ENCODE measurements around the gene PRR19.
"Not testable (repeated sequence)": the region's sequence is repeated elsewhere in the genome, so short reads cannot be mapped to it uniquely, and the experiment has no call there.

PRR19 gene

DNA sequence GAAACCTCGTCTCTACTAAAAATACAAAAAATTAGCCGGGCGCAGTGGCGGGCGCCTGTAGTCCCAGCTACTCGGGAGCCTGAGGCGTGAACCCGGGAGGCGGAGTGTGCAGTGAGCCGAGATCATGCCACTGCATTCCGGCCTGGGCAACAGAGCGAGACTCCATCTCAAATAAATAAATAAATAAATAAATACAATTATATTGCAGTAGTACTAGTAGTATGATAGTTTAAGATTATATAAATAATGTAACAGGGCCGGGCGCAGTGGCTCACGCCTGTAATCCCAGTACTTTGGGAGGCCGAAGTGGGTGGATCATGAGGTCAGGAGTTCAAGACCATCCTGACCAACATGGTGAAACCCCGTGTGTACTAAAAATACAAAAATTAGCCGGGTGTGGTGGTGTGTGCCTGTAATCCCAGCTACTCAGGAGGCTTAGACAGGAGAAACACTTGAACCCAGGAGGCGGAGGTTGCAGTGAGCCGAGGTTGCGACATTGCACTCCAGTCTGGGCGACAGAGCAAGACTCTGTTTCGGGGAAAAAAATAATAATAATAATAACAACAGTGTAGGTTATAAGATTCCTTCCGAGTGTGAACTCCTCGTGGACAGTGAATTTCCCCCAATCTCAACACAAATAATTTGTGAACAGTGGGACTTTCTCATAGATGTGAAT is 34.9 kb upstream of the PRR19 start:
- not testable (repeated sequence) for H3K36me3 ChIP-seq (ENCODE audit: control insufficient read depth, low read depth, low read length); H3K4me1 ChIP-seq (ENCODE audit: control insufficient read depth, low read depth, low read length); H3K9me3 ChIP-seq (ENCODE audit: control insufficient read depth, low read depth, low read length); H3K9ac ChIP-seq (ENCODE audit: low read length); H3K27me3 ChIP-seq (ENCODE audit: control insufficient read depth, insufficient read depth, low read length); H3K27ac ChIP-seq (ENCODE audit: low read length)
- peak overlapping the region; percentile 97 for H3K4me3 ChIP-seq (ENCODE audit: low read length)

GRCh38 chr19:42267644-42268141 is 34.2 kb upstream of the PRR19 start:
- H3K36me3 ChIP-seq (ENCODE audit: control insufficient read depth, low read depth, low read length) = no peaks in the 10 kb centered on the region
- H3K4me3 ChIP-seq (ENCODE audit: low read length) = peak overlapping the region; percentile 97
- peak overlapping the region; percentile 99 for H3K9ac ChIP-seq (ENCODE audit: low read length)
- H3K27ac ChIP-seq (ENCODE audit: low read length) = no peak overlapping the region
- no peaks in the 10 kb centered on the region for H3K27me3 ChIP-seq (ENCODE audit: control insufficient read depth, insufficient read depth, low read length)
- peaks cover 9% of the 10 kb centered on the region for H3K4me1 ChIP-seq (ENCODE audit: control insufficient read depth, low read depth, low read length)
- no peaks in the 10 kb centered on the region for H3K9me3 ChIP-seq (ENCODE audit: control insufficient read depth, low read depth, low read length)

DNA sequence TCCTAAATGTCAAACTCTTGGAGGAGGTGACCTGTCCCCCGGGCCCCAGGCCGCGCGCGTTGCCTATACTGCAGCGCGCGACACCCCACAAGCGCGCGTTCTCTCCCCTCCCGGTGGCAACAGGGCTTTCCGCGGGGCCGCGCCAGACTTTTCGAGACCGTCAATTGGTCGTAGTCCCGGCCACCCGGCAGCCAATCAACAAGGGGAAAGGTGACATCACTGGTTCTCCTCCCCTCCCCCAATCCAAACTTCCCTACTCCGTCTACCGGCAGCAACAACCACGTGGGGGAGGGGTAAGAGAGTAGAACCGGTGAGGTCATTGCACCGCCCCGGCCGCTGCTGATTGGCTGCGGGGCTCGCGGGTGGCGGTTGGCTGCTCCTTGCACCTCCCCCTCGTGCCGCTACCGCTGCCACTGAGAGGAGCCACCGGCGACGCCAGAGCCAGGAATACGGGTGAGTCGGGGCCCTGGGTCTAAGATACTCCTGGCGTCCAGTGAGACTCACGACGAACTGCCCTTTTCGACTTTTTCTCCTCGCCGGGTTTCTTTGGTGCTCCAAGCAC is 33.7 kb upstream of the PRR19 start:
- peak overlapping the region; percentile 97 for H3K4me3 ChIP-seq (ENCODE audit: low read length)
- H3K9ac ChIP-seq (ENCODE audit: low read length) = peak overlapping the region; percentile 99
- no peaks in the 10 kb centered on the region for H3K36me3 ChIP-seq (ENCODE audit: control insufficient read depth, low read depth, low read length)
- no peaks in the 10 kb centered on the region for H3K27me3 ChIP-seq (ENCODE audit: control insufficient read depth, insufficient read depth, low read length)
- peaks cover 9% of the 10 kb centered on the region for H3K4me1 ChIP-seq (ENCODE audit: control insufficient read depth, low read depth, low read length)
- H3K9me3 ChIP-seq (ENCODE audit: control insufficient read depth, low read depth, low read length) = no peaks in the 10 kb centered on the region
- H3K27ac ChIP-seq (ENCODE audit: low read length) = peak overlapping the region; percentile 100

DNA sequence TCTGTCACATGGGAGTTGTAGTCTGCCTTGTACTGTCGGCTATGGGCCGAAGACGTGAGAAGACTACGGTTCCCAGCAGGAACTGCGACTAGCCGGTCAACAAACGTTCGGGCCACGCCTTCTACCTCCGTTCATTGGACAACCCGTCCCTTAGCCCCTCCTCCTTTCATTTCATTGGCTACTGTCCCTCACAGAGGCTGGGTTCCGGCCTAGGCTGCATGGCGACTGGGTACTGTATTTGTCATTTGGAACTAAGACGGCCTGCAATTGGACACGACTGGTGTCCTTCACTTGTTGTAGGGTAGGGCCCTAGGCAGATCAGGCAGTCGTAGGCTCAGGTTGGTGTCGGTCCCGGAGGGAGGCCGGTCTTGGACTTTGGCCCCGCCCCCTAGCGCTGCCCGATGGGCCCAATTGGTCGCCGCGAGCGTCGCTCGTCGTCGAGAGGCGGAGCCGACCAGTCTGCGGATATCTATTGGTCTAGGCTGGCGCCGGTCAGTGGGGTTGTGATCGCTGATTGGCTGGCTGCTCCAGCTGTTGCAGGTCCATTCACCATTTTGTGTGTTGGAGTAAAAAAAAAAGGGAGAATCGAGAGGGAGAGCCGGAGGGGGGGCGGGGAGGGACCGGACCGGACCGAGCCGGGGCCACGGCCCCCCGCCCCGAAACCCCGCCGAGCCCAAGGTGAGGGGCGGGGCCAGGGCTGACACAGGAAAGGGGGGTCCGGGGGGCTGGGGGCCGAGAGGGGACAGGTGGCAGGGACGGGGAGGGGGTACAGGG is 33.0 kb upstream of the PRR19 start, which contains the start of gene CIC:
TSS of gene CIC (plus strand) at position 549 of the 774 bp plus-strand sequence. CDS start 2,532 bp downstream, outside the sequence.
- peak within 1 kb of the TSS; percentile 97 for H3K4me3 ChIP-seq (ENCODE audit: low read length)
- H3K4me1 ChIP-seq (ENCODE audit: control insufficient read depth, low read depth, low read length) = peaks cover 9% of the 10 kb centered on the region
- no peaks in the 10 kb centered on the region for H3K9me3 ChIP-seq (ENCODE audit: control insufficient read depth, low read depth, low read length)
- no peaks in the 10 kb centered on the region for H3K36me3 ChIP-seq (ENCODE audit: control insufficient read depth, low read depth, low read length)
- peak within 1 kb of the TSS; percentile 100 for H3K27ac ChIP-seq (ENCODE audit: low read length)
- peak within 1 kb of the TSS; percentile 99 for H3K9ac ChIP-seq (ENCODE audit: low read length)
- H3K27me3 ChIP-seq (ENCODE audit: control insufficient read depth, insufficient read depth, low read length) = no peaks in the 10 kb centered on the region

DNA sequence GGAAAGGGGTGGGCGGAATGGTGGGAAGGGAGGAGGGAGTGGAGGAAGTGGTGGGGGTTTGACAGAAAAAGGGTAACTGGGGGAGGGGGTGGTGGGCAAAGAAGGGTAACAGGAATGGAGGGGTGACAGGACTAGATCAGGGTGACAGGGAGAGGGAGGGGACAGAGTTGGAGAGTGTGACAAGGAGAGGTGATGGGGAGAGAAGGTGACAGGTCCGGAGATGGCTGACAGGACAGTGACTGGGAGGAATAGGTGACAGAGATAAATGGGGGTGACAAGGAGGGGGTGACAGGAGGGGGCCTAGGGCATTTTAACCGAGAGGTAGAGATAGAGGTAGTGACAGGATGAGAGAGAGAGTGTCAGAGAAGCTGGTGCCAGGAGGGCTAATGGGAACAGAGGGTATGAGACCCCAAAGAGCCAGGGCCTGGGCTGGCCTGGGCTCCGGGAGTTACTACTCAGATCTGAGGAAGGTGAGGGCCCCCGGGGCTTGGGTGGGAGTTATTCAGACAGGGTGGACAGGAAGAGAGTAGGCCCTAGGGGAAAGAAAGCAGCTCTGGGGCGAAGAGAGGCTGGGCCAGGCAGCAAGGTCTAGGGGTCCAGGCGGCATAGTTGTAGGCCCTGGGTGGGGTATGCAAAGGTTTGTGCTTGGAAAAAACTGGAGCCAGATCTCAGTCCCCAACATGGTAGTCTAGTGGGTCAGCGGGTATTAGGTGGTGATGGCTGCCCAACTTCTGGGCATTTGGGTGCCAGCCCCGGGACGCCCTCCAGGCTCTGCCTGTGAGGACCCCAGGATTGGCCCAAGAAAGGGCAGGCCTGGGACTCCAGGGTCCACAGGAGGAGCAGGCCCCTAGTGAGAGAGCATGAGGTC is 32.2 kb upstream of the PRR19 start:
- H3K4me1 ChIP-seq (ENCODE audit: control insufficient read depth, low read depth, low read length) = peaks cover 9% of the 10 kb centered on the region

DNA sequence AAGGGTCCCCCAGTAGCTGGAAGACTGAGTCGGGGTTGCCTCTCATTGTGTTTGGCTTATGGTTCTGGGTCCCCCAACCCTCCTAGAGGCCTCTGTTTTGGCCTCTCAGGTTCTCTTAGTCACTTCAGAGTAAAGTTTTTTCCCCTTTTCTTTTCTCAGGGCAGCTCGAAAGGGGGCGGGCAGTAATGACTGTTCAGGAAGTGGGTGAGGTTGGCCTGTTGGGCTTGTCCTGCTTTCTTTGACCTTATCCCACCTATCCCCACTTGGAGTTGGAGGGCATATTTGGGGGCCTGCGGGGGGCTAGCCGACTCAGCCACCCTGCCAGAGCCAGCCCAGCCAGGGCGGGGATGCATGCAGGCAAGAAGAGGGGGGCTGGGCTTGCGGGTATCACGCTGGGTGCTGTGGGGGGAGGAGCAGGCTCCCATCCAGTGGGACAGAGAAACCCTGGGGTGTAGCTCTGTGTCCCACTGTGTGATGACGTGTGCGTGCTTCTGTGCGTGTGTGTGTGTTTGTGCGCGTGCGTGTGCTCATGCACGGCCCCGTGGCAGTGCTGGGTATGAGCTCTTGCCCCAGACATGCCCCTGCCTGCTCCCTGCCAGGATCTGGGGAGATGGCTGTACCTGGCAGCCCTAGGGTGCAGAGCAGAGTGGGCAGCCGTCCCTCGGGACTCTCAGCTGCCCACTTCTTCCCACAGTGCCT is 31.4 kb upstream of the PRR19 start:
- H3K9ac ChIP-seq (ENCODE audit: low read length) = no peak overlapping the region
- peaks cover 9% of the 10 kb centered on the region for H3K4me1 ChIP-seq (ENCODE audit: control insufficient read depth, low read depth, low read length)
- no peak overlapping the region for H3K27ac ChIP-seq (ENCODE audit: low read length)
- H3K27me3 ChIP-seq (ENCODE audit: control insufficient read depth, insufficient read depth, low read length) = no peaks in the 10 kb centered on the region
- no peaks in the 10 kb centered on the region for H3K9me3 ChIP-seq (ENCODE audit: control insufficient read depth, low read depth, low read length)
- no peaks in the 10 kb centered on the region for H3K36me3 ChIP-seq (ENCODE audit: control insufficient read depth, low read depth, low read length)
- H3K4me3 ChIP-seq (ENCODE audit: low read length) = no peak overlapping the region

More for the DNA sequence above, 32.2 kb upstream of the PRR19 start:
- Histone ChIP-seq H3K36me3 (ENCODE audit: control insufficient read depth, low read depth, low read length) (no peaks in the 10 kb centered on the region), H3K9ac (ENCODE audit: low read length) (no peak overlapping the region), H3K27me3 (ENCODE audit: control insufficient read depth, insufficient read depth, low read length) (no peaks in the 10 kb centered on the region), H3K27ac (ENCODE audit: low read length) (no peak overlapping the region), H3K9me3 (ENCODE audit: control insufficient read depth, low read depth, low read length) (no peaks in the 10 kb centered on the region), H3K4me3 (ENCODE audit: low read length) (peak overlapping the region; percentile 97)

DNA sequence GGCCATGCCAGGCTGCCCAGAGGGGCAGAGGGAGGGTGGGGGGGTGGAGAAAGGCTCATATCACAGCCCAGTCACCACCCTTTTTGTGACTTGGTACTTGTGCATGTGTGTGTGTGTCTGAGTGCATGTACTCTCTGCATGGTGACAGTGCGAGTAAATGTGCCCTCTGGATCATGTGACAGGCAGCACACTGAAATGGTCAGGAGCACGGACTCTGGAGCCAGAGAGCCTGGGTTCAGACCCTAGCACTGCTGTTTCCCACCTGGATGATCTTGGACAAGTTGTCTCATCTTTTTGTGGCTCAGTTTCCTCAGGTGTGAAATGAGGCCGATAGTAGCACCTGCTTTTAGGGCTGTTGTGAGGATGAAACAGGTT is 30.9 kb upstream of the PRR19 start:
- Histone ChIP-seq H3K27ac (ENCODE audit: low read length) (no peak overlapping the region), H3K4me3 (ENCODE audit: low read length) (no peak overlapping the region), H3K9me3 (ENCODE audit: control insufficient read depth, low read depth, low read length) (no peaks in the 10 kb centered on the region), H3K36me3 (ENCODE audit: control insufficient read depth, low read depth, low read length) (no peaks in the 10 kb centered on the region), H3K4me1 (ENCODE audit: control insufficient read depth, low read depth, low read length) (peaks cover 9% of the 10 kb centered on the region), H3K9ac (ENCODE audit: low read length) (no peak overlapping the region), H3K27me3 (ENCODE audit: control insufficient read depth, insufficient read depth, low read length) (no peaks in the 10 kb centered on the region)

DNA sequence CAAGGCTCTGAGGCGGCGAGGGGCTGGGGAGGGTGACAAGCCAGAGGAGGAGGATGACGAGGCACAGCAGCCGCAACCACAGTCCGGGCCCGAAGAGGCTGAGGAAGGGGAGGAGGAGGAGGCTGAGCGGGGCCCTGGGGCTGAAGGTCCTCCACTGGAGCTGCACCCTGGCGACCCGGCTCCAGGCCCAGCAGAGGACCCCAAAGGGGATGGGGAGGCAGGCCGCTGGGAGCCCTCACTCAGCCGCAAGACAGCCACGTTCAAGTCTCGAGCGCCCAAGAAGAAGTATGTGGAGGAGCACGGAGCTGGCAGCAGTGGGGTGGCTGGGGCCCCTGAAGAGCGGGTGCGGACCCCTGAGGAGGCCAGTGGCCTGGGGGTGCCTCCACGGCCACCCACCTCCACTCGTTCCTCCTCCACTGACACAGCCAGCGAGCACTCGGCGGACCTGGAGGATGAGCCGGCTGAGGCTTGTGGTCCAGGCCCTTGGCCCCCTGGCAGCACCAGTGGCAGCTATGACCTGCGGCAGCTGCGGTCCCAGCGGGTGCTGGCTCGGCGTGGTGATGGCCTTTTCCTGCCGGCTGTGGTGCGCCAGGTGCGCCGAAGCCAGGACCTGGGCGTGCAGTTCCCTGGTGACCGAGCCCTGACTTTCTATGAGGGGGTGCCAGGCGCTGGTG is 29.9 kb upstream of the PRR19 start:
- H3K36me3 ChIP-seq (ENCODE audit: control insufficient read depth, low read depth, low read length) = no peaks in the 10 kb centered on the region

DNA sequence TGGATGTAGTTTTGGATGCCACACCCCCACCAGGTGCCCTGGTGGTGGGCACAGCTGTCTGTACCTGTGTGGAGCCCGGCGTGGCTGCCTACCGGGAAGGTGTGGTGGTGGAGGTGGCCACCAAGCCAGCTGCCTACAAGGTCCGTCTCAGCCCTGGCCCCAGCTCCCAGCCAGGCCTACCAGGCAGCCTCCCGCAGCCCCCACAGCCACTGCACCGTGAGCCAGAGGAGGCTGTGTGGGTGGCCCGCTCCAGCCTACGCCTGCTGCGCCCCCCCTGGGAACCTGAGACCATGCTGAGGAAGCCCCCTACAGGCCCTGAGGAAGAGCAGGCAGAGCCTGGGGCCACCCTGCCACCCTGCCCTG is 29.4 kb upstream of the PRR19 start:
- H3K27ac ChIP-seq (ENCODE audit: low read length) = no peak overlapping the region
- H3K4me1 ChIP-seq (ENCODE audit: control insufficient read depth, low read depth, low read length) = peaks cover 8% of the 10 kb centered on the region
- H3K27me3 ChIP-seq (ENCODE audit: control insufficient read depth, insufficient read depth, low read length) = no peaks in the 10 kb centered on the region
- H3K9ac ChIP-seq (ENCODE audit: low read length) = no peak overlapping the region
- H3K4me3 ChIP-seq (ENCODE audit: low read length) = no peak overlapping the region
- no peaks in the 10 kb centered on the region for H3K9me3 ChIP-seq (ENCODE audit: control insufficient read depth, low read depth, low read length)
- H3K36me3 ChIP-seq (ENCODE audit: control insufficient read depth, low read depth, low read length) = no peaks in the 10 kb centered on the region

More for the DNA sequence above, 29.9 kb upstream of the PRR19 start:
- Histone ChIP-seq H3K9me3 (ENCODE audit: control insufficient read depth, low read depth, low read length) (no peaks in the 10 kb centered on the region), H3K4me1 (ENCODE audit: control insufficient read depth, low read depth, low read length) (peaks cover 9% of the 10 kb centered on the region), H3K9ac (ENCODE audit: low read length) (no peak overlapping the region), H3K27ac (ENCODE audit: low read length) (no peak overlapping the region), H3K4me3 (ENCODE audit: low read length) (no peak overlapping the region), H3K27me3 (ENCODE audit: control insufficient read depth, insufficient read depth, low read length) (no peaks in the 10 kb centered on the region)

DNA sequence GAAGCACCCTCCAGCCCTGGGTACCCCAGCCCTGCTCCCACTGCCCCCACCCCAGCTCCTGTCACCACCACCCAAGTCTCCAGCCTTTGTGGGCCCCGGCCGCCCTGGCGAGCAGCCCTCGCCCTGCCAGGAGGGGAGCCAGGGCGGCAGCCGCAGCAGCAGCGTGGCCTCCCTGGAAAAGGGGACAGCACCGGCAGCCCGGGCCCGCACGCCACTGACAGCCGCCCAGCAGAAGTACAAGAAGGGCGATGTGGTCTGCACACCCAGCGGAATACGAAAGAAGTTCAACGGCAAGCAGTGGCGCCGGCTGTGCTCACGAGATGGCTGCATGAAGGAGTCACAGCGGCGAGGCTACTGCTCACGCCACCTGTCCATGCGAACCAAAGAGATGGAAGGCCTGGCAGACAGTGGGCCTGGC is 28.9 kb upstream of the PRR19 start:
- no peak overlapping the region for H3K9ac ChIP-seq (ENCODE audit: low read length)
- no peaks in the 10 kb centered on the region for H3K36me3 ChIP-seq (ENCODE audit: control insufficient read depth, low read depth, low read length)
- H3K27ac ChIP-seq (ENCODE audit: low read length) = no peak overlapping the region

More for the DNA sequence above, 28.9 kb upstream of the PRR19 start:
- Histone ChIP-seq H3K27me3 (ENCODE audit: control insufficient read depth, insufficient read depth, low read length) (no peaks in the 10 kb centered on the region), H3K4me3 (ENCODE audit: low read length) (no peak overlapping the region), H3K4me1 (ENCODE audit: control insufficient read depth, low read depth, low read length) (peaks cover 5% of the 10 kb centered on the region), H3K9me3 (ENCODE audit: control insufficient read depth, low read depth, low read length) (no peaks in the 10 kb centered on the region)
